ENCODE measurements around the gene AOX1.

GRCh38 chr2:200713704-200714064, 127.9 kb downstream of the AOX1 start:
- TF ChIP-seq GATA2 (IDR thresholded peaks at IDR 0.05; ENCODE audit: low read depth, low read length) (no peak), GATA3 (IDR thresholded peaks at IDR 0.05; ENCODE audit: low read depth, low read length) (no peak)
